Heart left ventricle (tissue), 13 donors: Measurements from ENCODE around the gene C20orf202.

Source experiments
- CTCF ChIP-seq, 12 donors: fragments of 200-600 bp; sonication (generic) in 4 of 12; IDR thresholded peaks; one replicate each; pipeline versions ENCODE4 v1.5.0 to v1.8.0; 2018 to 2022; ENCODE audit warnings: antibody characterized with exemption in 12 of 12, mild to moderate bottlenecking in 5 of 12
- POLR2A ChIP-seq, 2 donors: fragments of 450-650 bp; IDR thresholded peaks; one replicate each; pipeline ENCODE4 v1.6.1; 2017; ENCODE audit warnings: antibody characterized with exemption in 2 of 2, mild to moderate bottlenecking in 2 of 2, moderate library complexity in 2 of 2
- donor health status: ischemic (EF 13 %, LVEDD 7.1; RV severe dilation, severe dysfunction).
- donor health status: DM: no; HTN: yes; CAD: no.
- donor health status: DM: no; HTN: no; CAD: no.
- donor health status: ischemic (EF 25% LVEDD 6.9; RV normal size, moderate dysfunction).
- donor health status: ischemic (EF 25% LVEDD 5.7; RV mildly dilated, moderate dysfunction).
- donor health status: ischemic (EF 35%, LVEDD 5.7; RV mildly dilated, moderate dysfunction).
- donor health status: nonischemic (EF 11% LVEDD 7.7; RV severe dilation, severe dysfunction).
- donor health status: DM: yes; HTN: yes; CAD: no.
- donor health status: PGD.
- donor health status: ischemic (EF 29% LVEDD 5.4; RV normal size, mild dysfunction).
- donor health status: nonischemic (EF 23%, LVEDD 6.1; RV moderate dilation, normal function).

DNA sequence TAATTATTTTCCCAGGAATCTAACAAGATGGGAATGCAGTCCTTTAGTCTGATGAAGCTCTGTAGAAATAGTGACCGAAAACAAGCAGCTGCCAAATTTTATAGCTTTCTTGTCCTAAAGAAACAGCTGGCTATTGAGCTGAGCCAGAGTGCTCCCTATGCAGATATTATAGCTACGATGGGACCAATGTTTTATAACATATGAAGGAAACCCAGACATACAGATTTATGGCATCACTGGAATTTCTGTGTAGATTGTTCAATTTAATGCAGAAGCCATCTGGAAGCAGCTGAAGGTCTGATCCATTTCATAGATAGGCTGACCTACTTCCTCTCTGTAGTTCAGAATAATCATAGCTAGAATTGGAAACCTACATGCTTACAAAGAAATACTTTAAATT is 51.0 kb downstream of the C20orf202 start:
- TF ChIP-seq CTCF (IDR thresholded peaks at IDR 0.05) (no peak), POLR2A (IDR thresholded peaks at IDR 0.05) (no peak)
